IMR-90 (cell line): ENCODE data around the gene NCS1.

Experiments
- CTCF ChIP-seq: conservative IDR thresholded peaks from 2 replicates; pipeline ENCODE4 v1.5.1; 2012; ENCODE audit warnings: mild to moderate bottlenecking, low read depth, low read length, improper control_type of control experiment
- FOS ChIP-seq: fragments of 150-350 bp; IDR thresholded peaks from 2 replicates; pipeline ENCODE4 v1.6.1; 2016; ENCODE audit warnings: low read depth, low read length
- POLR2A ChIP-seq: IDR thresholded peaks from 2 replicates; pipeline ENCODE4 v1.6.1; 2012; ENCODE audit warnings: mild to moderate bottlenecking, low read depth, low read length
- RAD21 ChIP-seq: IDR thresholded peaks from 2 replicates; pipeline ENCODE4 v1.6.1; 2012; ENCODE audit warnings: low read length, improper control_type of control experiment
- USF2 ChIP-seq: fragments of 150-350 bp; IDR thresholded peaks from 2 replicates; pipeline ENCODE4 v1.6.1; 2017; ENCODE audit warnings: mild to moderate bottlenecking, antibody characterized with exemption, low read length, low read depth

GRCh38 chr9:130159057-130159456 lies 13.1 kb upstream of the NCS1 start:
- TF ChIP-seq FOS (no peak), CTCF (no peak), USF2 (no peak), RAD21 (no peak), POLR2A (no peak)
